GM12878 (cell line): ENCODE results near the gene ACADS. TPM values are rescaled to one million over a fixed set of nuclear protein-coding genes. Genes with fewer than 3 reads are reported as not detected.

ENCODE experiments used
- ATAC-seq: fragments of 200-7000 bp; cut with Tn5 transposase; 3 replicates; pipeline ENCODE4 v1.9.1; 2020; ENCODE audit warnings: mild to moderate bottlenecking, moderate library complexity
- BruUV-seq: library from RNA; stranded (reverse); fragments of 400-500 nt; replicated peaks from 2 replicates; lab custom pipeline; 2021; lab: Mats Ljungman, UMichigan
- CTCF ChIA-PET: fragments of 300-600 bp; sonication (Branson Sonifier 250); formaldehyde crosslinking; extraction: SDS; loops from one replicate; lab custom pipeline; 2021; ENCODE audit warnings: inconsistent platforms; lab: Yijun Ruan, JAX
- POLR2A ChIA-PET: fragments of 350-600 bp; formaldehyde crosslinking; extraction: SDS; loops from one replicate; lab custom pipeline; 2021; ENCODE audit warnings: inconsistent platforms; lab: Charles Lee
- RAD21 ChIA-PET: fragments of 300-600 bp; sonication (Branson Sonifier 250); formaldehyde crosslinking; loops from one replicate; lab custom pipeline; 2023; ENCODE audit warnings: antibody characterized with exemption; ENCODE audit not compliant: unreplicated experiment; lab: Charles Lee
- SMC1A ChIA-PET: fragments of 300-600 bp; sonication (Branson Sonifier 250); formaldehyde crosslinking; loops from one replicate; lab custom pipeline; 2023; ENCODE audit not compliant: unreplicated experiment, uncharacterized antibody; lab: Charles Lee
- DNase-seq: peaks from one replicate; pipeline ENCODE4 v3.0.0-alpha.2; 2011; ENCODE audit warnings: low read depth, low spot score
- FAIRE-seq: peaks from 3 replicates; lab custom pipeline; 2011; peaks lifted over from hg19 to GRCh38; lab: Jason Lieb, UNC
- H2AFZ ChIP-seq: 2 replicates; pipeline ENCODE4 v1.6.0; 2011; ENCODE audit warnings: low read depth, low read length, control low read depth; ENCODE audit not compliant: control insufficient read depth
- H3K27ac ChIP-seq: 2 replicates; pipeline ENCODE4 v1.5.1; 2011; ENCODE audit warnings: control low read depth; ENCODE audit not compliant: control insufficient read depth, insufficient read depth
- H3K27me3 ChIP-seq, 2 experiments: replicated peaks in 1 of 2; 2 replicates each; pipeline versions ENCODE4 v1.6.0 to v1.6.1; 2011; ENCODE audit warnings: low read length in 1 of 2; ENCODE audit not compliant: control insufficient read depth in 2 of 2, insufficient read depth in 2 of 2
- H3K36me3 ChIP-seq, 2 experiments: 2 replicates each; pipeline ENCODE4 v1.5.1; 2011; ENCODE audit warnings: low read length in 1 of 2; ENCODE audit not compliant: control insufficient read depth in 2 of 2, insufficient read depth in 2 of 2
- H3K4me1 ChIP-seq: 2 replicates; pipeline ENCODE4 v1.6.1; 2011; ENCODE audit warnings: mild to moderate bottlenecking, low read length, moderate library complexity, mixed read lengths; ENCODE audit not compliant: control insufficient read depth, insufficient read depth
- H3K4me2 ChIP-seq: 2 replicates; pipeline ENCODE4 v1.6.0; 2011; ENCODE audit warnings: control low read depth; ENCODE audit not compliant: control insufficient read depth, insufficient read depth
- H3K4me3 ChIP-seq: fragments of 200-600 bp; sonication (generic); 2 replicates; pipeline ENCODE4 v1.5.1; 2016
- H3K79me2 ChIP-seq: 2 replicates; pipeline ENCODE4 v1.6.0; 2011; ENCODE audit warnings: low read length; ENCODE audit not compliant: control insufficient read depth, insufficient read depth
- H3K9ac ChIP-seq: 2 replicates; pipeline ENCODE4 v1.8.0; 2011; ENCODE audit warnings: low read length, control low read depth, mixed read lengths; ENCODE audit not compliant: control insufficient read depth, insufficient read depth
- H3K9me3 ChIP-seq: replicated peaks from 3 replicates; pipeline ENCODE4 v1.5.1; 2011; ENCODE audit warnings: mild to moderate bottlenecking, low read length; ENCODE audit not compliant: control insufficient read depth, insufficient read depth
- H4K20me1 ChIP-seq: 2 replicates; pipeline ENCODE4 v1.6.0; 2011; ENCODE audit not compliant: control insufficient read depth, insufficient read depth
- BMI1 ChIP-seq: fragments of 450-650 bp; IDR thresholded peaks from 2 replicates; pipeline ENCODE4 v1.6.1; 2016; ENCODE audit warnings: mild to moderate bottlenecking, moderate library complexity, borderline replicate concordance
- POLR2A ChIP-seq: IDR thresholded peaks from 2 replicates; pipeline ENCODE4 v1.6.1; 2011; ENCODE audit warnings: low read depth, mild to moderate bottlenecking, low read length
- SPI1 ChIP-seq: IDR thresholded peaks from 2 replicates; pipeline ENCODE4 v1.6.1; 2011; ENCODE audit warnings: low read depth, mild to moderate bottlenecking, low read length, moderate library complexity, borderline replicate concordance; ENCODE audit not compliant: insufficient read depth
- SRF ChIP-seq, 2 experiments: IDR thresholded peaks; 2 replicates each; pipeline ENCODE4 v1.6.1; 2011; ENCODE audit warnings: low read depth in 2 of 2, low read length in 2 of 2, mild to moderate bottlenecking in 1 of 2, moderate library complexity in 1 of 2
- SUPT20H ChIP-seq: IDR thresholded peaks from 2 replicates; pipeline ENCODE4 v1.6.1; 2011; ENCODE audit warnings: low read depth, mild to moderate bottlenecking, low read length, moderate library complexity, borderline replicate concordance; ENCODE audit not compliant: control insufficient read depth
- ZNF274 ChIP-seq: IDR thresholded peaks from one replicate; pipeline ENCODE4 v1.8.0; 2011; ENCODE audit not compliant: insufficient read length, insufficient read depth
- WGBS: methylation state at CpG from one replicate; pipeline ENCODE4 v1.1.6; 2016; ENCODE audit warnings: low lambda C conversion rate; ENCODE audit not compliant: insufficient replicate concordance, insufficient coverage; ENCODE audit errors: missing lambda C conversion rate; 5-methylcytosine and 5-hydroxymethylcytosine counted together
- in situ Hi-C: fragments of 300-500 bp; cut with MboI; formaldehyde crosslinking; loops from 9 replicates; pipeline ENCODE4 v1.14.3; 2018; ENCODE audit warnings: mixed read lengths
- intact Hi-C: fragments of 100-400 bp; cut with micrococcal nuclease; formaldehyde crosslinking; loops from one replicate; pipeline ENCODE4 v1.14.2; 2022; ENCODE audit not compliant: unreplicated experiment
- polyA plus RNA-seq, 11 experiments: library from polyadenylated mRNA; depleted of rRNA in 4 of 11; unstranded in 6 of 11; stranded (reverse) in 5 of 11; fragments of >200 nt; fragmentation: Nextera tagmentation in 4 of 11; fragmentation: Illumina TruSeq in 1 of 11; extraction: Ambion mirVana in 4 of 11; extraction: Trizol in 1 of 11; gene quantifications; 1 replicate in 1 of 11; 2 replicates in 10 of 11; pipeline versions ENCODE4 v1.2.1 to v1.2.3, GENCODE V29; 2011 to 2016; ENCODE audit warnings: inconsistent platforms in 2 of 11, missing spikeins in 2 of 11, low read depth in 1 of 11
- total RNA-seq, 4 experiments: library from RNA; depleted of rRNA in 3 of 4; stranded (reverse); fragments of >200 nt in 3 of 4; fragmentation: Illumina TruSeq in 1 of 4; extraction: Trizol in 1 of 4; gene quantifications; 2 replicates each; pipeline versions ENCODE4 v1.2.1 to v1.2.3, GENCODE V29; 2013 to 2021

The ACADS gene
- total and polyA plus RNA-seq, 10 of the 15 experiments (the other 5 are each of a cell fraction or from before 2014, with no cell fraction given) = 0.05 to 18.1 (median 10.2) TPM

GRCh38 chr12:120758798-120759590, 33.4 kb downstream of the ACADS start:
- WGBS = 84% methylated on average over 7 of the region's 7 CpGs
- ChIA-PET POLR2A (interaction anchor here (0.9 kb wide), 1 partner anchor 8 kb away, joined by 3 read pairs; no protein-coding TSS in a partner anchor), RAD21 (no interaction called here), SMC1A (no interaction called here), CTCF (interaction anchor here (0.6 to 2.3 kb wide), 2 partner anchors 174 to 176 kb away, joined by 3 to 5 read pairs; no protein-coding TSS in a partner anchor)
- peak; percentile 49; the same call in 1 of the 2 replicates for TF ChIP-seq SPI1
- no peak for TF ChIP-seq SUPT20H
- no peak for TF ChIP-seq ZNF274
- TF ChIP-seq POLR2A = 0 out of 2 replicates have a peak, but pooled peaks have one; percentile 9
- TF ChIP-seq BMI1 = no peak
- TF ChIP-seq SRF (IDR thresholded peaks at IDR 0.05; ENCODE audit: low read depth in 2 of 2, low read length in 2 of 2) = no peak
- intact Hi-C loops (no loop called here), in situ Hi-C loops (no loop called here)
- H3K36me3 ChIP-seq = peaks cover 5 to 8% of the 10 kb centered on the region in 2 experiments; a peak in 3 of 4 replicates
- no TSS peak for BruUV-seq
- DNase-seq = no peak
- H3K4me1 ChIP-seq = no peaks in the 10 kb centered on the region
- FAIRE-seq = no peak
- H3K4me3 ChIP-seq = no peak overlapping the region
- H2AFZ ChIP-seq = no peak overlapping the region
- ATAC-seq = no peak
- H3K9me3 ChIP-seq = peaks cover 5% of the 10 kb centered on the region
- no peak overlapping the region for H3K27ac ChIP-seq
- no peaks in the 10 kb centered on the region for H3K27me3 ChIP-seq
- H3K9ac ChIP-seq = no peak overlapping the region
- H4K20me1 ChIP-seq = no peaks in the 10 kb centered on the region
- H3K79me2 ChIP-seq = no peaks in the 10 kb centered on the region
- H3K4me2 ChIP-seq = no peak overlapping the region
